ENCODE measurements around the gene AGPAT2.

AGPAT2 gene

GRCh38 chr9:136666372-136667213 is 20.7 kb downstream of the AGPAT2 start:
- H3K27ac Mint-ChIP-seq: peak overlapping the region; percentile 59
- intact Hi-C loops (cut with micrococcal nuclease): no loop called here

GRCh38 chr9:136665704-136666371 is 21.4 kb downstream of the AGPAT2 start:
- H3K4me3 Mint-ChIP-seq: no peak overlapping the region
- peaks cover 92% of the 10 kb centered on the region for H3K27me3 Mint-ChIP-seq
- no peaks in the 10 kb centered on the region for H3K9me3 Mint-ChIP-seq
- H3K27ac Mint-ChIP-seq: no peak overlapping the region
- peaks cover 12% of the 10 kb centered on the region for H3K4me1 Mint-ChIP-seq (ENCODE audit: low read depth)
- intact Hi-C loops (cut with micrococcal nuclease): no loop called here
- no peaks in the 10 kb centered on the region for H3K36me3 Mint-ChIP-seq (ENCODE audit: low read depth)

More at GRCh38 chr9:136666372-136667213, 20.7 kb downstream of the AGPAT2 start:
- no peaks in the 10 kb centered on the region for H3K36me3 Mint-ChIP-seq (ENCODE audit: low read depth)
- H3K9me3 Mint-ChIP-seq: no peaks in the 10 kb centered on the region
- H3K4me3 Mint-ChIP-seq: peak overlapping the region; percentile 50
- H3K27me3 Mint-ChIP-seq: peaks cover 88% of the 10 kb centered on the region
- peaks cover 12% of the 10 kb centered on the region for H3K4me1 Mint-ChIP-seq (ENCODE audit: low read depth)

DNA sequence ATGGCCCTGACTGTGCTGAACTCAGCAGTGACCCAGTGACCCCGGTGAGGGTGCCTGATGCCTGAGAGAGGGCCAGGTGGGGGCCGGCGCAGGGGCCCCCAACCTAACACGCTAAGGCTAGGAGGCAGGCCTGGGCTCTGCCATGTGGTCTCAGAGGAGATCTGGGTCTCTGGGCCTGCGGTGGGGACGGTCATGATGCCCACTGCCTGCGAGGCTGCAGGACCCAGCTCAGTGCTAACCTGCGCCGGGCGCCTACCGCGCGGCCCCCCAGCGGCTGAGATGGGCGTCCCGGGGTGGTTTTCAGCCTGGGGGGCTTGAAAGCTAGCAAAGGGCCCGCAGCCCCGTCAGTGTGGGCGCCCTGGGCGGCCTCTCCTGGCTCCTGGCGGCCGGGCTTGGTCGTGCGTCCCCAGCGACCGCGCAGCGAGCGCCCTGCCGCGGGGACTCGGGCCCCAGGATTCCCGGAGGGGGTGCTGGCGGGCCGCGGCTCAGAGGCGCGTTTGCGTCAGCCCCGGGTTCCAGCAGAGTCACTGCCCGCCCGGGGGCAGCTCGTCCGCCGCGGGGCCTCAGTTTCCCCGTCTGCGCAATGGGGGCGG is 22.1 kb downstream of the AGPAT2 start:
- peaks cover 92% of the 10 kb centered on the region for H3K27me3 Mint-ChIP-seq
- intact Hi-C loops (cut with micrococcal nuclease): no loop called here

GRCh38 chr9:136664000-136664915 is 23.0 kb downstream of the AGPAT2 start:
- peaks cover 12% of the 10 kb centered on the region for H3K4me1 Mint-ChIP-seq (ENCODE audit: low read depth)
- intact Hi-C loops (cut with micrococcal nuclease): no loop called here
- no peaks in the 10 kb centered on the region for H3K9me3 Mint-ChIP-seq
- H3K27me3 Mint-ChIP-seq: peaks cover 92% of the 10 kb centered on the region
- peak overlapping the region; percentile 40 for H3K27ac Mint-ChIP-seq
- no peak overlapping the region for H3K4me3 Mint-ChIP-seq
- no peaks in the 10 kb centered on the region for H3K36me3 Mint-ChIP-seq (ENCODE audit: low read depth)

More for the DNA sequence above, 22.1 kb downstream of the AGPAT2 start:
- peak overlapping the region; percentile 72 for H3K4me3 Mint-ChIP-seq
- H3K9me3 Mint-ChIP-seq: no peaks in the 10 kb centered on the region
- H3K4me1 Mint-ChIP-seq (ENCODE audit: low read depth): peaks cover 12% of the 10 kb centered on the region
- peak overlapping the region; percentile 40 for H3K27ac Mint-ChIP-seq
- no peaks in the 10 kb centered on the region for H3K36me3 Mint-ChIP-seq (ENCODE audit: low read depth)

DNA sequence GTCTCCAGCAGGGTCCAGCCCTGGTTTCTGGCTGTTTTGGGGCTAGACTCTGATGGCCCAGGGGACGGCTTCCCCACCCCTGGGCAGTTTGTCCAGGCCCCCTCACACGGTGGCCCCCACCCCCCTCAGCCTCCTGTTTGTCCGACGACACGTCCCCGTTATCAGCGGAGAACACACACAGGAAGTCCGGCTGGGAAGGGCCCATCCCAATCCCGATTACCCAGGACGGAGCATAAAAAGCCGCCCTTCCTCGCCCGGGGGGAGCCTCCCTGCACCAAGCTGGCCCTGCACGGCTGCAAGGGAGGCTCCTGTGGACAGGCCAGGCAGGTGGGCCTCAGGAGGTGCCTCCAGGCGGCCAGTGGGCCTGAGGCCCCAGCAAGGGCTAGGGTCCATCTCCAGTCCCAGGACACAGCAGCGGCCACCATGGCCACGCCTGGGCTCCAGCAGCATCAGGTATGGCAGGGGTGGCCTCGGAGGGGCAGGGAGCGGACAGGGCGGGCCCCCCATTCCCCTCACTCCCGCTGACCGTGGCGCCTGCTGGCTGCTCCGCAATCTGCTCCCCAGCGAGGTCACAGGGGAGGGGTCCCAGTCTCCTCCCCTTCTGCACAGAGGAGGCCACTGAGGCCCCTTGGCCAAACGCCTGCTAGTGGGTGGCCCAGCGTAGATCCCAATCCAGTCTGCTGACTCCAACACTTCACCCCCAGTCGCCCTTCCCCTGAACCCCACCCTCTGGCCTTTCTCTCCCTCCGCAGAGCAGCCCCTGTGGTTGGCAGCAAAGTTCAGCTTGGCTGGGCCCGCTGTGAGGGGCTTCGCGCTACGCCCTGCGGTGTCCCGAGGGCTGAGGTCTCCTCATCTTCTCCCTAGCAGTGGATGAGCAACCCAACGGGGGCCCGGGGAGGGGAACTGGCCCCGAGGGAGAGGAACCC is 24.3 kb downstream of the AGPAT2 start, which contains the start of gene EGFL7:
Gene EGFL7, plus strand, starts transcription at position 261 of the 926 bp plus-strand sequence. CDS start 5,367 bp downstream, outside the sequence.
- H3K27me3 Mint-ChIP-seq: peaks cover 92% of the 10 kb centered on the region
- H3K27ac Mint-ChIP-seq: no peak within 1 kb of the TSS
- peaks cover 19% of the 10 kb centered on the region for H3K4me1 Mint-ChIP-seq (ENCODE audit: low read depth)
- H3K9me3 Mint-ChIP-seq: no peaks in the 10 kb centered on the region
- H3K4me3 Mint-ChIP-seq: no peak within 1 kb of the TSS
- no peaks in the 10 kb centered on the region for H3K36me3 Mint-ChIP-seq (ENCODE audit: low read depth)
- intact Hi-C loops (cut with micrococcal nuclease): no loop called here

GRCh38 chr9:136662326-136662655 is 25.0 kb downstream of the AGPAT2 start:
- H3K4me3 Mint-ChIP-seq: no peak overlapping the region
- H3K4me1 Mint-ChIP-seq (ENCODE audit: low read depth): peaks cover 20% of the 10 kb centered on the region
- peaks cover 92% of the 10 kb centered on the region for H3K27me3 Mint-ChIP-seq
- no peak overlapping the region for H3K27ac Mint-ChIP-seq
- H3K36me3 Mint-ChIP-seq (ENCODE audit: low read depth): no peaks in the 10 kb centered on the region
- H3K9me3 Mint-ChIP-seq: no peaks in the 10 kb centered on the region
- intact Hi-C loops (cut with micrococcal nuclease): no loop called here

- Mint-ChIP-seq H3K4me1 (ENCODE audit: low read depth) (peaks cover 25% of the 10 kb centered on the region), H3K27ac (no peak overlapping the region), H3K4me3 (no peak overlapping the region), H3K27me3 (peaks cover 92% of the 10 kb centered on the region), H3K9me3 (no peaks in the 10 kb centered on the region), H3K36me3 (ENCODE audit: low read depth) (no peaks in the 10 kb centered on the region)
- intact Hi-C loops (cut with micrococcal nuclease): no loop called here
Observed at GRCh38 chr9:136661641-136662325, 25.5 kb downstream of the AGPAT2 start.

- Mint-ChIP-seq H3K27me3 (peaks cover 94% of the 10 kb centered on the region), H3K4me3 (no peak overlapping the region), H3K27ac (no peak overlapping the region), H3K36me3 (ENCODE audit: low read depth) (no peaks in the 10 kb centered on the region), H3K4me1 (ENCODE audit: low read depth) (peaks cover 26% of the 10 kb centered on the region), H3K9me3 (no peaks in the 10 kb centered on the region)
- intact Hi-C loops (cut with micrococcal nuclease): no loop called here
Observed at GRCh38 chr9:136660971-136661550, 26.2 kb downstream of the AGPAT2 start.

DNA sequence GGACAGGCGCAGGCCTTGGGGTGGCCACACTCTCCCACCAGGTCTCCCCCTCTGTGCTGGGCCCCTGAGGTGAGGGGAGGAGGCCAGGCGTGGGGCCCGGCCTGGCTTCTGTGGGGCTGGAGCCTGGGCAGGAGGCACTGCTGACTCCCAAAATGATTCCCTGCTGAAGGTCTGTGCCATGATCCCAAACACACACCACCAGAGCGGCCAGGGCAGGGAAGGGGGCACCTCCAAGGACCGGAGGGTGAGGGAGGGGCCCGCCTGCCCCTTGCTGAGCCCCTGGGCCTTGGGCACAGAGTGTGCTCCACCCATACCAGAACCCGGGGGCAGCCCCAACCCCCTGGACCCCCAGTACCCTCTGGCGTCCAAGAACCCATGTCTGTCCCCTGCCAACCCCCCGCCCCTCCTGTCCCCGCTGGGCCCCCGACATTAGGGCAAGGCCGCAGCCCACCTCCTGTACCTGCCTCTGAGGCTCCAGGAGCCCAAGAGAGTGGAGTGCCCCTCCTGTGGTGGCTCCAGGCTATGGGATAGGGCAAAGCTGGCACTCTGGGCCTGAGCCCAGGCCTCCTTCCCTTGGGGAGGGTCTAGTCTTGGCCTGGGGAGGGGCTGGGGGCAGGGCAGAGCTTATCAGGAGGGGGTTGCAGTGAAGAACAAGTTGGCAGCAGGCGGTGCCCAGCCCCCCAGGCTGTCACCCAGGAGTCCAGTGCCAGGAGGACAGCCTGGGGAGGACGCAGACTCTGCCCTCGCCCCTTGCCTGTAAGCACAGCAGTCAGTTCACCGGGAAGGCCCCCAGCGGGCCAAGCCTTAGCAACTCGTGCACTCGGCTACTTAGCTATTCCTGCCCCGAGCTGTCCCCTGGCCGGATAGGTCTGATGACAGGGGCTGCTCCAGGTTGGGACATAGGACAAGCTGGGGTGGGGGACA is 27.1 kb downstream of the AGPAT2 start:
- H3K9me3 Mint-ChIP-seq: no peaks in the 10 kb centered on the region
- H3K36me3 Mint-ChIP-seq (ENCODE audit: low read depth): no peaks in the 10 kb centered on the region
- H3K4me1 Mint-ChIP-seq (ENCODE audit: low read depth): peaks cover 33% of the 10 kb centered on the region
- no peak overlapping the region for H3K27ac Mint-ChIP-seq
- intact Hi-C loops (cut with micrococcal nuclease): no loop called here
- H3K27me3 Mint-ChIP-seq: peaks cover 100% of the 10 kb centered on the region
- H3K4me3 Mint-ChIP-seq: no peak overlapping the region

DNA sequence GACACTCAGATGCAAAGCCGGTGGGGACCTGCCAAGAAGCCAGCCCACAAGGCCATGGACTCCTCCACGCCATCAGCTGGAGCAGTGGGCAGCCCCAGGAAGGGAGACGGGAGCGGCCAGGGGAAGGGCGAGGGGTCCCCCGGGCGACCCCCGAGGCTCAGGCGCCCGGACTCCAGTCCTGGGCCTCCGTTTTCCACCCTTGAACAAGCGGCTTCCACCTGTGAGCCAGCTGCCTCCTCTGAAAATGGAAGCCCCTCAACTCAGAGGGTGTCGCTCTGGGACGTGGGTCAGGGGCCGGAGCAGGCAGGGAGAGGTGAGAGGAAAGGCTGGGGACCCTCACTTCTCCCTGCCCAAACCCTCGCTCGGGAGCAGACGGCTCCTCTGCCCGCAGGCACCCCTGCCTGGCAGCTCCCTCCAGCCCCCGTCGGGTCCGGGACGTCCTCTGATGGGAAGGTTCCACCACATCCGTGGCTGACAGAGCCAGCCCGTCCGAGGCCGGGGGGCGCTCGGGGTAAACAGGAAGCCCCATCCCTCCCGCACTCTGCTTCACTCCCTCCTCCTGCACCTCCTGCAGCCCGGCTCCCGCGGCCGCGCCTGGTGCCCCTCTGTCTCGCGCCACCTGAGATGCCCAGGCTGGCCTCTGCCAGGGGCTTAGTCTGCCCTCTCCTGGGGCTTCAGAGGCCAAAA is 28.3 kb downstream of the AGPAT2 start:
- H3K27ac Mint-ChIP-seq: peak overlapping the region; percentile 28
- peaks cover 100% of the 10 kb centered on the region for H3K27me3 Mint-ChIP-seq
- H3K4me1 Mint-ChIP-seq (ENCODE audit: low read depth): peaks cover 32% of the 10 kb centered on the region
- no peaks in the 10 kb centered on the region for H3K9me3 Mint-ChIP-seq
- H3K4me3 Mint-ChIP-seq: no peak overlapping the region
- intact Hi-C loops (cut with micrococcal nuclease): no loop called here
- no peaks in the 10 kb centered on the region for H3K36me3 Mint-ChIP-seq (ENCODE audit: low read depth)

Measured in dendritic cell treated with granulocyte-macrophage colony-stimulating factor and Interleukin-4, amounts not matched to agents 40 ng/mL and 50 ng/mL, for 4 days (primary cell).